Thyroid gland (tissue), 4 donors: ENCODE results near the gene GDI2.

Experiments
- CTCF ChIP-seq, 6 experiments: fragments of 200-600 bp in 3 of 6; fragments of 450-650 bp in 3 of 6; sonication (generic) in 3 of 6; IDR thresholded peaks; one replicate each; pipeline ENCODE4 v1.5.1; 2016 to 2019; ENCODE audit warnings: antibody characterized with exemption in 6 of 6, mild to moderate bottlenecking in 2 of 6, inconsistent platforms in 1 of 6, moderate library complexity in 1 of 6
- POLR2A ChIP-seq, 2 donors: fragments of 450-650 bp; IDR thresholded peaks; one replicate each; pipeline ENCODE4 v1.6.1; 2017; ENCODE audit warnings: antibody characterized with exemption in 2 of 2, mild to moderate bottlenecking in 2 of 2, moderate library complexity in 1 of 2

GRCh38 chr10:5809527-5810154, 3.6 kb downstream of the GDI2 start:
- TF ChIP-seq CTCF (IDR thresholded peaks at IDR 0.05), result no peak
- TF ChIP-seq POLR2A (IDR thresholded peaks at IDR 0.05), result no peak
